GM12878 (cell line): ENCODE results near the gene ECEL1. TPM values are rescaled to one million over a fixed set of nuclear protein-coding genes. Genes with fewer than 3 reads are reported as not detected.

Source experiments
- ATAC-seq: fragments of 200-7000 bp; cut with Tn5 transposase; 3 replicates; pipeline ENCODE4 v1.9.1; 2020; ENCODE audit warnings: mild to moderate bottlenecking, moderate library complexity
- BruUV-seq: library from RNA; stranded (reverse); fragments of 400-500 nt; replicated peaks from 2 replicates; lab custom pipeline; 2021; lab: Mats Ljungman, UMichigan
- CTCF ChIA-PET: fragments of 300-600 bp; sonication (Branson Sonifier 250); formaldehyde crosslinking; extraction: SDS; loops from one replicate; lab custom pipeline; 2021; ENCODE audit warnings: inconsistent platforms; lab: Yijun Ruan, JAX
- POLR2A ChIA-PET: fragments of 350-600 bp; formaldehyde crosslinking; extraction: SDS; loops from one replicate; lab custom pipeline; 2021; ENCODE audit warnings: inconsistent platforms; lab: Charles Lee
- RAD21 ChIA-PET: fragments of 300-600 bp; sonication (Branson Sonifier 250); formaldehyde crosslinking; loops from one replicate; lab custom pipeline; 2023; ENCODE audit warnings: antibody characterized with exemption; ENCODE audit not compliant: unreplicated experiment; lab: Charles Lee
- SMC1A ChIA-PET: fragments of 300-600 bp; sonication (Branson Sonifier 250); formaldehyde crosslinking; loops from one replicate; lab custom pipeline; 2023; ENCODE audit not compliant: unreplicated experiment, uncharacterized antibody; lab: Charles Lee
- DNase-seq: peaks from one replicate; pipeline ENCODE4 v3.0.0-alpha.2; 2011; ENCODE audit warnings: low read depth, low spot score
- FAIRE-seq: peaks from 3 replicates; lab custom pipeline; 2011; peaks lifted over from hg19 to GRCh38; lab: Jason Lieb, UNC
- H2AFZ ChIP-seq: 2 replicates; pipeline ENCODE4 v1.6.0; 2011; ENCODE audit warnings: low read depth, low read length, control low read depth; ENCODE audit not compliant: control insufficient read depth
- H3K27ac ChIP-seq: 2 replicates; pipeline ENCODE4 v1.5.1; 2011; ENCODE audit warnings: control low read depth; ENCODE audit not compliant: control insufficient read depth, insufficient read depth
- H3K27me3 ChIP-seq, 2 experiments: replicated peaks in 1 of 2; 2 replicates each; pipeline versions ENCODE4 v1.6.0 to v1.6.1; 2011; ENCODE audit warnings: low read length in 1 of 2; ENCODE audit not compliant: control insufficient read depth in 2 of 2, insufficient read depth in 2 of 2
- H3K36me3 ChIP-seq, 2 experiments: 2 replicates each; pipeline ENCODE4 v1.5.1; 2011; ENCODE audit warnings: low read length in 1 of 2; ENCODE audit not compliant: control insufficient read depth in 2 of 2, insufficient read depth in 2 of 2
- H3K4me1 ChIP-seq: 2 replicates; pipeline ENCODE4 v1.6.1; 2011; ENCODE audit warnings: mild to moderate bottlenecking, low read length, moderate library complexity, mixed read lengths; ENCODE audit not compliant: control insufficient read depth, insufficient read depth
- H3K4me2 ChIP-seq: 2 replicates; pipeline ENCODE4 v1.6.0; 2011; ENCODE audit warnings: control low read depth; ENCODE audit not compliant: control insufficient read depth, insufficient read depth
- H3K4me3 ChIP-seq: fragments of 200-600 bp; sonication (generic); 2 replicates; pipeline ENCODE4 v1.5.1; 2016
- H3K79me2 ChIP-seq: 2 replicates; pipeline ENCODE4 v1.6.0; 2011; ENCODE audit warnings: low read length; ENCODE audit not compliant: control insufficient read depth, insufficient read depth
- H3K9ac ChIP-seq: 2 replicates; pipeline ENCODE4 v1.8.0; 2011; ENCODE audit warnings: low read length, control low read depth, mixed read lengths; ENCODE audit not compliant: control insufficient read depth, insufficient read depth
- H3K9me3 ChIP-seq: replicated peaks from 3 replicates; pipeline ENCODE4 v1.5.1; 2011; ENCODE audit warnings: mild to moderate bottlenecking, low read length; ENCODE audit not compliant: control insufficient read depth, insufficient read depth
- H4K20me1 ChIP-seq: 2 replicates; pipeline ENCODE4 v1.6.0; 2011; ENCODE audit not compliant: control insufficient read depth, insufficient read depth
- ATF7 ChIP-seq: fragments of 450-650 bp; IDR thresholded peaks from 2 replicates; pipeline ENCODE4 v1.6.1; 2016; ENCODE audit warnings: low read depth, mild to moderate bottlenecking
- E2F4 ChIP-seq: IDR thresholded peaks from 2 replicates; pipeline ENCODE4 v1.6.1; 2012; ENCODE audit warnings: low read depth, low read length, improper control_type of control experiment
- POLR2A ChIP-seq: IDR thresholded peaks from 2 replicates; pipeline ENCODE4 v1.6.1; 2011; ENCODE audit warnings: low read depth, mild to moderate bottlenecking, low read length
- RELA ChIP-seq: fragments of 450-650 bp; IDR thresholded peaks from 2 replicates; pipeline ENCODE4 v1.8.0; 2014; ENCODE audit warnings: borderline replicate concordance; ENCODE audit not compliant: partially characterized antibody
- SIN3A ChIP-seq: IDR thresholded peaks from 2 replicates; pipeline ENCODE4 v1.6.1; 2012; ENCODE audit warnings: low read depth, low read length, improper control_type of control experiment
- SRF ChIP-seq, 2 experiments: IDR thresholded peaks; 2 replicates each; pipeline ENCODE4 v1.6.1; 2011; ENCODE audit warnings: low read depth in 2 of 2, low read length in 2 of 2, mild to moderate bottlenecking in 1 of 2, moderate library complexity in 1 of 2
- WGBS: methylation state at CpG from one replicate; pipeline ENCODE4 v1.1.6; 2016; ENCODE audit warnings: low lambda C conversion rate; ENCODE audit not compliant: insufficient replicate concordance, insufficient coverage; ENCODE audit errors: missing lambda C conversion rate; 5-methylcytosine and 5-hydroxymethylcytosine counted together
- in situ Hi-C: fragments of 300-500 bp; cut with MboI; formaldehyde crosslinking; loops from 9 replicates; pipeline ENCODE4 v1.14.3; 2018; ENCODE audit warnings: mixed read lengths
- intact Hi-C: fragments of 100-400 bp; cut with micrococcal nuclease; formaldehyde crosslinking; loops from one replicate; pipeline ENCODE4 v1.14.2; 2022; ENCODE audit not compliant: unreplicated experiment
- polyA plus RNA-seq, 11 experiments: library from polyadenylated mRNA; depleted of rRNA in 4 of 11; unstranded in 6 of 11; stranded (reverse) in 5 of 11; fragments of >200 nt; fragmentation: Nextera tagmentation in 4 of 11; fragmentation: Illumina TruSeq in 1 of 11; extraction: Ambion mirVana in 4 of 11; extraction: Trizol in 1 of 11; gene quantifications; 1 replicate in 1 of 11; 2 replicates in 10 of 11; pipeline versions ENCODE4 v1.2.1 to v1.2.3, GENCODE V29; 2011 to 2016; ENCODE audit warnings: inconsistent platforms in 2 of 11, missing spikeins in 2 of 11, low read depth in 1 of 11
- total RNA-seq, 4 experiments: library from RNA; depleted of rRNA in 3 of 4; stranded (reverse); fragments of >200 nt in 3 of 4; fragmentation: Illumina TruSeq in 1 of 4; extraction: Trizol in 1 of 4; gene quantifications; 2 replicates each; pipeline versions ENCODE4 v1.2.1 to v1.2.3, GENCODE V29; 2013 to 2021

Gene ECEL1
- total and polyA plus RNA-seq, 10 of the 15 experiments (the other 5 are each of a cell fraction or from before 2014, with no cell fraction given): not detected

DNA sequence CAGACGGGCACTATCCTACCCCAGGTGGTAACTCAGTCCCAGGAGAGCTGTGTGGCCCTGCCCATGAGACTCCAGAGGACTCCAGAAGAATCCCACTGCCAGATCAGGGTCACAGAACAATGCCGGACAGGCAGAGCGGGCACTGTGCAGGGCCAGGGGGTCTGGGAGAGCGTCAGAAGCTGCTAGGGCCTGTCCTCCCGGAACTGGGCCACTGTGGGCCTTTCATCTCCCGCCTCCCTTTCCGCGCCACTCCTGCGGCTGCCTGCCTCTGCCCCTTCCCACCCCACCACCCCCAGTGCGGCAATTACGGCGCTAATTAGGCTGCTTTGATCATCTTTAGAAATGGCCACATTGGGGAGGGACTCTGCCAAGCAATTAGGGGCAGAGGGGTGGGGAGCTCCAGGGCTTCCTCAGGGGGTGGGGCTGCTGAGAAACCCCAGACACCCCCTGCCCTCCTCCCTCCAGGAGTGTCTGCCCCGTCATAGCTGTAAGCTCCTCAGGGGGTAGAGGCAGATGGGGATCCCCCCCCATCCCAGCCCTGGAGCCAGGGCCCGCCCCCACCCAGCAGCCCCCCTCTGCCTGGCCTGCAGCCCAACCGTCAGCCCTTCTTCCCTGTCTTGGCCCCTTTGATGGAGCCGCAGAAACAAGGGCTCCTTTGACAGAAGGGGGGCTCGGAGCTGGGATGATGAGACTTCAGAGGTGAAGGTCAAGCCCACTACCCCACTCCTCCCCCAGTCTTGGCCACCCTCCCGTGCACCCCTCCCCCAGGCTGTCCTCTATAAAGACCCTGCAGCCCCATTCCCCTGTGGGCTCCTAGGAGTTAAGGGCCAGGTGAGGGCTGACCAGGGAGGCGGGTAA lies 32.2 kb upstream of the ECEL1 start, which contains the start of gene PRSS56:
PRSS56 (plus strand) TSS at position 808 of the 858 bp plus-strand sequence. CDS start 211 bp downstream, outside the sequence.
- ChIA-PET POLR2A (no interaction called here), SMC1A (no interaction called here), CTCF (interaction anchor here (1.2 to 1.6 kb wide), 3 partner anchors 12 to 613 kb away, joined by 3 to 5 read pairs (median 4); no protein-coding TSS in a partner anchor), RAD21 (interaction anchor here (0.8 kb wide), 1 partner anchor 182 kb away, joined by 3 read pairs; no protein-coding TSS in a partner anchor)
- Histone ChIP-seq H3K9ac (no peak within 1 kb of the TSS), H3K4me2 (no peak within 1 kb of the TSS), H4K20me1 (no peaks in the 10 kb centered on the region), H3K27ac (no peak within 1 kb of the TSS), H3K27me3 (peaks cover 3 to 6% of the 10 kb centered on the region in 2 experiments; a peak in 3 of 4 replicates), H3K79me2 (no peaks in the 10 kb centered on the region), H2AFZ (no peak within 1 kb of the TSS), H3K36me3 (no peaks in the 10 kb centered on the region), H3K4me1 (no peaks in the 10 kb centered on the region), H3K9me3 (no peaks in the 10 kb centered on the region), H3K4me3 (no peak within 1 kb of the TSS)
- TF ChIP-seq RELA (no peak), SIN3A (no peak), ATF7 (no peak), SRF (IDR thresholded peaks at IDR 0.05; ENCODE audit: low read depth in 2 of 2, low read length in 2 of 2) (no peak), E2F4 (no peak), POLR2A (no peak)
- no peak for ATAC-seq
- intact Hi-C loops (loop anchor here (5.0 kb wide), 1 partner anchor 68 kb away; no protein-coding TSS in a partner anchor), in situ Hi-C loops (no loop called here)
- FAIRE-seq: no peak
- 43% methylated on average over 15 of the region's 19 CpGs for WGBS
- no TSS peak for BruUV-seq
- DNase-seq: no peak
